Activated T-cell treated with anti-CD3 and anti-CD28 coated beads, Interleukin-2, amount 50 U/mL, for 48 hours (primary cell): ENCODE measurements around the gene KRTAP20-4.

Source experiments
- DNase-seq, 2 experiments: peaks; one replicate each; pipeline ENCODE4 v3.0.0-alpha.2; 2020

KRTAP20-4 gene

DNA sequence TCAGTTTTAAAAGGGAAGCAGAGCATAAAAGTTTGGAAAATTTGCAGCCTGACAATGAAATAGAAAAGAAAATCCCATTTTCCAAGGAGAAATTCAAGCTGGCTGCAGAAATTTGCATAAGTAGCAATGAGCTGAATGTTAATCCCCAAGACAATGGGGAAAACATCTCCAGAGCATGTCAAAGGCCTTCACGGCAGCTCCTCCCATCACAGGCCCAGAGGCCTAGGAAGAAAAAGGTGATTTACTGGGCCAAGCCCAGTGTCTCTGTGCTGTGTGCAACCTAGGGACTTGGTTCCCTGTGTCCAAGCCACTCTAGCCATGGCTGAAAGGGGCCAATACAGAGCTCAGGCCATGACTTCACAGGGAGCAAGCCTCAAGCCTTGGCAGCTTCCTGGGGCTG is 48.3 kb downstream of the KRTAP20-4 start:
- DNase-seq, result no peak
